NCI-H748 (cell line): ENCODE results near the gene PIP4P1.
A peak's percentile ranks its signal among the peaks of the same experiment; 100 is the strongest.
"Not testable (repeated sequence)": the region's sequence is repeated elsewhere in the genome, so short reads cannot be mapped to it uniquely, and the experiment has no call there.

Experiments
- DNase-seq: peaks from one replicate; lab custom pipeline; 2025; ENCODE audit not compliant: unreplicated experiment; lab: John Stamatoyannopoulos, UW

Gene PIP4P1

DNA sequence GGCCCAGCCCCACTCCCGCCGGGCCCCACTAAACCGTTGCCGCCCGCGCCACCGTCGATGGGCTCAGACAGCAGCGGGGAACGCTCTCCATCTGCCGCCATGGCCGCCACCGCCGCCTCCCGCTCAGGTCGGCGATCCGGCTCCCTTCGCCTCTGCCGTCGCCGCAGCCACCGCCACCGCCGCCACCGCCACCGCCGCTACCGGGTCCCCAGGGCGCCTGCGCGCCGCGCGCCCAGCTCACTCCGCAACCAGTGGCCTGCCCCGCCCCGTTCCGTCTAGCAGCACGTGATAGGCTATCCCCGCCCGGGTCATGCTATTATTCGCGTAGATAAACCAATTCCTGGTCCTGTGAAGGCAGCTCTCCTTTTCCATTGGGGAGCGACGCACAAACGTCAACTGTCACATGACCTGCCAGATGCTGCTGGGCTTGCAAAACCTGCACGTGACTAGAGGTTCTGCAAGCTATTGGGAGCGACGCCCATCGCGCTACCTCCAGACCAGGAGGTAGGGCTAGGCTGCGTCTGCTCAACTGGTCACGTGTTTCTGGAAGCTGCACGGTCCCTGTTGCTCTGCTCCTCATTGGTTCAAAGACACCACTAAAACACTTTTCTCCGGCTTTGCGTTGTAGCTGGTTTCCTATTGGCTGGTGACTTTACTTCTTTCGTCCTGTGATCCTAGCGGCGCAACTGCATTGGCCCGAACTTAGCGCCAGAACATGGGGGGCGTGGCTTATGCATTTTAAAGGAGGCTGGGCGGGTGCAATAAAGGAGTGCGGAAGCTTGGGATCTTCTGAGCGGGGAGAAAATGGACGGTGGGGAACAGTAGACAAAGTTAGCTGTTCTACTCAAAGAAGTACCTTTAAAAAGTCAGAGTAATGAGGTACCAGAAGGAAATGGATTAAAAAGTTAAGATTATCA lies at the start of gene PIP4P1:
PIP4P1 (minus strand) TSS at position 210 of the 917 bp plus-strand sequence; CDS start at position 101, 109 bp downstream.
- DNase-seq, result peak; percentile 100

DNA sequence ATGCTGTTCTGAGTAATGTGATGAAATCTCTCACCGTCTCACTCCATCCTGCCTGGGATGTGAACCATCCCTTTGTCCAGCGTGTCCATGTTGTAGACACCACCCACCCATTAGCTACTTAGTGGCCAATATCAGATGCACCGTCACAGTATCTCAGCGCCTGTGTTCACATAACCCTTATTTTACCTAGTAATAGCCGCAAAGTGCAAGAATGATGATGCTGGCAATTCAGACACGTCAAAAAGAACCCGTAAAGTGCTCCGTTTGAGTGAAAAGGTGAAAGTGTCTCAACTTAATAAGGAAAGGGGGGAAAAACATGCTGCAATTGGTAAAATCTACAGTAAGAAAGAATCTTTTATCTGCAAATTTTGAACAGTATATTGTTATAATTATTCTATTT lies 47.1 kb upstream of the PIP4P1 start:
- no peak for DNase-seq

DNA sequence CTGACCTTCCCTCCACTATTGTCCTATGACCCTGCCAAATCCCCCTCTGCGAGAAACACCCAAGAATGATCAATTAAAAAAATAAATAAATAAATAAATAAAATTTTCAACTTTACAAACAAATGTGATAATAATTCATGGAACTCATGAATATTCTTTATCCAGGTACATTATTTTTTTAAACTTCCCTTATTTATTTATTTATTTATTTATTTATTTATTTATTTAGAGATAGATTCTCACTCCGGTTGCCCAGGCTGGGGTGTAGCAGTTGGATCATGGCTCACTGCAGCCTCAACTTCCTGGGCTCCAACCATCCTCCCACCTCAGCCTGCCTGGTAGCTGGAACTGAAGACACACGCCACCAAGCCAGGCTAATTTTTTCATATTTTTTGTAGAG lies 46.3 kb upstream of the PIP4P1 start:
- DNase-seq, result not testable (repeated sequence)

DNA sequence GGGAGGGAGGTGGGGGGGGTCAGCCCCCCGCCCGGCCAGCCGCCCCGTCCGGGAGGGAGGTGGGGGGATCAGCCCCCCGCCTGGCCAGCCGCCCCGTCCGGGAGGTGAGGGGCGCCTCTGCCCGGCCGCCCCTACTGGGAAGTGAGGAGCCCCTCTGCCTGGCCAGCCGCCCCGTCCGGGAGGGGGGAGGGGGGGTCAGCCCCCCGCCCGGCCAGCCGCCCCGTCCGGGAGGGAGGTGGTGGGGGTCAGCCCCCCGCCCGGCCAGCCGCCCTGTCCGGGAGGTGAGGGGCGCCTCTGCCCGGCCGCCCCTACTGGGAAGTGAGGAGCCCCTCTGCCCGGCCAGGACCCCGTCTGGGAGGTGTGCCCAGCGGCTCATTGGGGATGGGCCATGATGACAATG lies 45.5 kb upstream of the PIP4P1 start:
- DNase-seq, result not testable (repeated sequence)

DNA sequence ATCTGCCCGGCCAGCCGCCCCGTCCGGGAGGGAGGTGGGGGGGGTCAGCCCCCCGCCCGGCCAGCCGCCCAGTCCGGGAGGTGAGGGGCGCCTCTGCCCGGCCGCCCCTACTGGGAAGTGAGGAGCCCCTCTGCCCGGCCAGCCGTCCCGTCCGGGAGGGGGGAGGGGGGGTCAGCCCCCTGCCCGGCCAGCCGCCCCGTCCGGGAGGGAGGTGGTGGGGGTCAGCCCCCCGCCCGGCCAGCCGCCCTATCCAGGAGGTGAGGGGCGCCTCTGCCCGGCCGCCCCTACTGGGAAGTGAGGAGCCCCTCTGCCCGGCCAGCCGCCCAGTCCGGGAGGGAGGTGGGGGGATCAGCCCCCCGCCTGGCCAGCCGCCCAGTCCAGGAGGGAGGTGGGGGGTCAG lies 45.0 kb upstream of the PIP4P1 start:
- not testable (repeated sequence) for DNase-seq

DNA sequence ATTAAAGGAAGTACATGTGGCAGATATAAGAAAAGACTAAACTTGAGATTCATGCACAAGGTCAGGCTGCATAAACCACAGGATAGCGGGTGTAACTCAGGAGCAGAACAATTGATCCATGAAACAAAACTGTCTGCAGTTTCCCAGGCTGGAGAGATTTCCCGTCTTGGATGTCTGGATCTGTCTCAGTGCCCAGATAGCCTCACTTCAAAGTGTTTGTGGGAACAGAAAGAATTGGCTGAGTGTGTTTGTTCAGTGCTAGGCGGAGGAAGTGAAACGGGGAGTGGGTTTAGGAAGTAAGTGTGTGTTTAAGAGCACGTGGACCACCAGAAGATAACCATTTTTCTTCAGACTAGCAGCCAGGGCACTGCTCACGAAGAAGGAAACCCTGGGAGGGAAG lies 42.7 kb upstream of the PIP4P1 start:
- no peak for DNase-seq

DNA sequence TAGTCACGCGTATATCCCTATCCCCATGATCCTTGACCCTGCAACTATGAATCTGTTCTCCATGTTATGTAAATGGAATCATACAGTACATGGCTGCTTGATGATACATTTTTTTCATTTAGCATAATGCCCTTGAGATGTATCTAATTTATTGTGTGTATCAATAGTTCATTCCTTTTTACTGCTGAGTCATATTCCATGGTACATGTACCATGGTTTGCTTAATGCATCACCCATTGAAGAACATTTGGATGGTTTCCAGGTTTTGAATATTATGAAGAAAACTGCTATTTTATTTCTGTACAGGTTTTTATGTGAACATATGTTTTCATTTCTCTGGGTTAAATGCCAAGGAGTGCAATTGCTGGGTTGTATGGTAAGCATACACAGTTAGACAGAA lies 40.1 kb upstream of the PIP4P1 start:
- DNase-seq, result no peak

DNA sequence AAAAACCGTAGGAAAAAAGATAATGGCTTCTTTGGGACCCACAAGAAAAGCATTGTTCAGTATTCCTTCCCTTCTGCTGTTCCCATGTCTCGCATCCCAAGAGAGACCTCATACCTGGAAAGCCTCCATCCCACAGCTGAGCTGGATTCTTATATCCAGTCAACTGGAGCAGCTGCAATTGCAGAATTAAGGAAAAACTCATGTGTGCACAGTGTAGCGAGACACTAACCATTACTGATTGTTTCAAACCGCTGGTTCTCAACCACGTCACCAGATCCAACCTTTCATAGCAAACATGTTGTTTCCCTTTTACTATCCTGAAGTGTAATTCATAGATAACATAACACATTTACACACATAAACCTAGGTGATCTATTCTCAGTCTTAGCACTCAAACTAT lies 38.6 kb upstream of the PIP4P1 start:
- DNase-seq, result no peak

DNA sequence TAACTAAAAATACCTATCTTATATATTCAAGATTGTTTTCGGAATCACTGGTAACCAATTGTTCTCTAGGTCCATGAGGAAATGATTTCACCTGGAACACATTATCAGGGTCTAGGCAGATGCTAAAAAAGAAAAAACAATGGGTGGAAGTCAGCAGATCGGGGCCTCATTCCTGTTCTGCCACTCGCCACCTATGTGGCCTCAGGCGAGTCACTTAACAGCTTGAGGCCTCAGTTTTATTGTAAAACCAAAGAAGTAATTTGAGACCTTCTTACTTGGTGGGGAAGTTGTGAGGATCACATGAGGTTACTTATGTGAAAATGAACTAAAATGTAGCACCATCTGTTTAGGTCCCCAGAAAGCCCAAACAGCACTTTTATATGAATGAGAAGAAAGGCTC lies 37.9 kb upstream of the PIP4P1 start:
- DNase-seq, result no peak

DNA sequence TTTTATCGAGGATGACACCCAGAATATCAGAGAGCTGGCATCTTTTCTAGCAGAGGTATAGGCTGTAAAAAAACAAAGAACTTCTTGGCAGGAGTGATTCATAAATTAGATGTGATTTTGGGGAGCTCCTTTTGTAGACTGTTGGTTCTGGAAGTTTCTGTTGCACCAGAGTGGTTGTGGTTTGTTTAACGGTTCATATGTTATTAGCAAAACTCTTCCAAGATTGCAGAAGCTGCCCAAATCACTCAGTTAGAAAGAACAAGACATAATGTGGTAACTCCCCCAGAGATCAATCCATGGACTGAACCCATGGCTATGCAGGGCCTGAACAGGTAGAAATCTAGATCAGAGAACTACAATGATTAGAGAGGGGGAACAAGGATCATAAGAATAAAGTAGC lies 37.4 kb upstream of the PIP4P1 start:
- no peak for DNase-seq

DNA sequence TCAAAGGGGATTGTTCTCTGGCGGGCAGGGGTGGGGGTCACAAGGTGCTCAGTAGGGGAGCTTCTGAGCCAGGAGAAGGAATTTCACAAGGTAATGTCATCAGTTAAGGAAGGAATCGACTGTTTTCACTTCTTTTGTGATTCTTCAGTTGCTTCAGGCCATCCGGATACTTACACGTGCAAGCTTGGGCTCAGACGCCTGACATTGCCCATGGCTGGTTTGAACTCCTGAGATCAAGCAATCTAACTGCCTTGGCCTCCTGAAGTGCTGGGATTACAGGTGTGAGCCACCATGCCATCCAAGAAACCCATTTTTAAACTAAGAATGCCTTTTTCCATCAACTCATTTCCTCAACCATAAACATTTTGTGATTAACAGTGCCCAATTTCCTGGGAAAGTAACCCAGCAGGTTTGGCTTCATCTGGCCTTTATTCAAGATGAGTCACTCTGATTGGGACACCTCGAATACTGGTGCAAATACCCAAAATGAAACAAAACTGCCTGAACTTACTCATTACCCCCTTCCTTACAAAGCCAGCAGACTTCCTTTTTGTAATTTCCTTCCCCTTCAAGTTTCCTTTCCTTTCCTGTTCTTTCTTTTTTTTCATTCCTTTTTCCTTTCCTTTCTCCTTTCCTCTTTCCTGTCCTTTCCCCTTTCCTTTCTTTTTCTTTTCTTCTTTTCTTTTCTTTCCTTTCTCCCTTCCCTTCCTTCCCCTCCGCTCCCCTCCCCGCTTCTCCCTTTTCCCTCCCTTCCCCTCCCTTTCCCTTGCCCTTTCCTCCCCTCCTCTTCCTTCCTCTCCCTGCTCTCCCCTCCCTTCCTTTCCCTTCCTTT lies 33.9 kb upstream of the PIP4P1 start:
- DNase-seq, result no peak

DNA sequence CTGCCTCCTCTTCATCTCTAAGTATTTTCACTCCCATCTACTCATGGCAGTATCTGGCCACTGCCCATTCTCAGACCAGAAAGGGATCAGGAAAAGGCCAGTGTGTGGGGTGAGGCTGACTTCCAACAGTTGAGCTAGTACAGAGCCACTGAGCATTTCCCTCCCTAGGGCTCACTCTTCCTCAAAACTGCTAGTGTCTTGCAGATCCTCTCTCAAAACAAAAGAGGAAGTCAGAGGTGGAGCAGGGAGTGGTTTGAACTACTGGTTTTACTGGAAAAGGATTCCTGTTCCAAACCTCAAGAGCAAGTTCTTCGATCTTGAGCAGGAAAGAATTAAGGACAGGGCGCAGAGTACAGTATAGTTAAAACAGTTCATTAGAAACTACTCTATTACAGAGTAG lies 32.4 kb upstream of the PIP4P1 start:
- DNase-seq, result no peak

DNA sequence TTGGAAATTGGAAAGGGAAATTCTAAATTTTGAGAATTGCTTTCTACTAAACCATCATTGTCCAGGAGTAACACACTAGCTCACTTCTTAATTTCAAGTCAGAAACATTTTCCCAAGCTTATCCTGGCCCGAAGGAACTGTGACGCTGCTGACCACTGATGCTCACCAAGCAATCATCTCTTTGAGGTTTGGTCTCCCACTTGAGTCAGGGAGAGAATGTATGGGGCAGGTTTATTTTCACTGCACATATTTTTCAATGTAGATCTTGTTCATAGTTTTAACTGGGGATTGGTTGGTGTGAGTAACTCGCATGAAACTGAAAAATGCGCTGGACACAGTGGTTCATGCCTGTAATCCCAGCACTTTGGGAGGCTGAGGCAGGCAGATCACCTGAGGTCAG lies 31.3 kb upstream of the PIP4P1 start:
- no peak for DNase-seq

DNA sequence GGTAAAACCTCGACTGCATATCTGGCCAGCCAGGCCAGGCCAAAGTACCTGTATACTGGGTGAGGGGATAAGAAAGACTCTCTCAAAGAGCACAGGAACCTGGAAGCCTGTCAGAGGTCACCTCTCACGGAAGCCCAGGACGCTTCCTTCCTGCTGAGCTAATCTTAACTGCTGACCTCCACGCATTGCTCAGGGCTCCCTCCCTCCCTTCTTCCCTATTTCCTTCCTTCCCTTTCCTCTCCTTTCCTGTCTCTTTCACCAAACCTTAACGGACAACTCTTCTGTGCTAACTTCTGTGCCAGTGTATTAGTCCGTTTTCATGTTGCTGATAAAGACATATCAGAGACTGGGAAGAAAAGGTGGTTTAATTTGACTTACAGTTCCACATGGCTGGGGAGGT lies 29.3 kb upstream of the PIP4P1 start:
- DNase-seq, result no peak

DNA sequence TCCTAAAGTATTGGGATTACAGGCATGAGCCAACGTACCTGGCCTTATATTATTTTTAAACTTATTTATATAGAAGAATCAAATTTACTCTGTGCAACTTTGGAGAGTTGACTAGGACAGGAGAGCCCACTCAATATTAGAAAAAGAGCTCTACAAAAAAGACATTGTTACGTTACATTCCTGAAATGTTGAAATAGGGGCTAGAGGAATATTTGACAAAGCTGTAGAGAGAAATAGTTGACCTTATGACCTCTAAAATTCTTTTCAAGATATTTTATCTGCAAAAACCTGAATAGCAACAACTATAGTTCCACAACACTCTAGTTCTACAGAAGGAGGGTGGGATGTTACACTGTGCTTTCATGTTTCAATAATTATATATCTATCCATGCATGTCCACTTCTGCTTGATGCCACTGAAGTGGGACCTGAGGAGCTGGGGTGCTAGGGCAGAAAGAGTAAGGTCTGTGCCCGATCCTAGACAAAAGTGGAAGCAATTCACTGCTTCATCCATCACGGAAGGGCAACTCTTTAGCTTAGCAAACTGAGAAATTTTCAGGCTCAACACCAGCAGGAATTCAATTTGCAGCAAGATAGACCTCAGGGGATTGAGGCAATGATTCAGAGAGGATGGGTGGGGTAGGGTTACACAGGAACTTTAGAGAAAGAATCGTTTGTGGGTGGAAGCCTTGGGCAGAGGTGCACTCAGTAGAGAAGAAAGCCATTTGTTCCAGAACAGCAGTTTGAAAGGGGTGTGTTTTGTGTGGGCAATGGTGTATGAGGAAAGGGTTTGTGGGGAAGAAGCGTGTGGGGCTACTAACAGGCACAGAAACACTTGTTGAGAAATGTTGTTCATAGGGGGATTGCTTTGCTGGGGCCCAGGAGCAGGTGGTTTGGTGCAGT lies 28.1 kb upstream of the PIP4P1 start:
- no peak for DNase-seq

DNA sequence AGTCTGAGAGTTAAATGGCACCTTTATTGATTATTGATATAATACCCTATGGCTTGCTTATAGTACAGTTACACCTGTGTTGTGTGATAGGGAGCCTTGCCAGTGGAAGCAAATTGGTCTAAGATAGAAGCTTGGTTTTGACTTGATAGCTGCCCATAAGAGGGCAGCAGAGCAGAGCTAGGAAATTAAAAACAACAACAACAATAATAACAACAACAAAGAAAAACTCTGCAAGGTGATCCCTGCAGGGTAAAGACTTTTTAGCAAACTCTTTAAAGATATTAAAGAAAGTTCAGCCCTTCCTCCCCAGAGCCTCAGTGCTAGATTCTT lies 26.1 kb upstream of the PIP4P1 start:
- no peak for DNase-seq

DNA sequence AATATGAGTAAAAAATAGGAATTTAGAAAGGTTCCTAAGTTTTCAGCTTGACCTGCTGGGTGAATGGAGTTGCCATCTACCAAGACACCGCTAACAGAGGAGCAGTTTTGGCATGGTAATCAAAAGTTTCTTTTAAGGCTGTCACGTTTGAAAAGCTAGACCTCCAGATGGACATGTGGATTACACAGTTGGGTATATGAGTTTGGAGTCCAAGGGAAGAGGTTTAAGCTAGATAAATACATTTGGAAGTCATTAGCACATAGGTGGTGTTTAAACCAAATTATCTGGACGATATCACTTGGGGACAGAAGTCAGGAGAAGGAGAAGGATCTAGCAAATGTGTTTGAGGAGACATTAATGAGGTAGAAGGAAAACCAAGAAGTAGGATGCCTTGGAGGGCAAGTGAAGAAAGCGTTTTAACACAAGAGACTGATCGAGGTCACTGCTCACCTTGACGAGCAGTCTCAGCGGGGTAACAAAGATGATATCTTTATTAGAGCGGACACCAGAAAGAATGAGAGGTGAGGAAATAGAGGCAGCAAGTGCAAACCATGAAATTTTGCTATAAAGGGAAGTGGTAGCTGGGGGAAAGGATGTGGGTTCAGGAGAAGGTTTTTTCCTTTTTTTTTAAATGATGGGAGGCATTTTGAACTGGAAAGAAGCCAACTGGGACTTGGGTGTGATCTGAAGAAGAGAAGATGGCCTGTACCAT lies 25.6 kb upstream of the PIP4P1 start:
- DNase-seq, result no peak

DNA sequence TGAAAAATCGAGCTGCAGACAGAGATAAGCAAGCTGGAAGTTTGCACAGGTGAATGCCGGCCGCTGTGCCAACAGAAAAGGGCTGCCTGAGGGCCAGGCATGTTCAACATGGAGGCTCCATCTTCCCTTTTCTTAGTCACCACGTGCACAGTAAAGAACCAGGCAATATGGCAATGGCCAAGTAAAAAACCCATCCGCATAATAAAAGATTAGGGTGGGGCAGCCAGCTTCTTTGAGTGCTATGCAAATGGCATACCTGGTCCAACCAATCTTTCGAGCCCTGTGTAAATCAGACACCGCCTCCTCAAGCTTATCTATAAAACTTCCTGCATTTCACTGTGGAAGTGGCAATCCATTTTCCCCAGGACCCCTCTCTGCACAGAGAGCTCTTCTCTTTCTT lies 24.7 kb upstream of the PIP4P1 start:
- peak; percentile 19 for DNase-seq

DNA sequence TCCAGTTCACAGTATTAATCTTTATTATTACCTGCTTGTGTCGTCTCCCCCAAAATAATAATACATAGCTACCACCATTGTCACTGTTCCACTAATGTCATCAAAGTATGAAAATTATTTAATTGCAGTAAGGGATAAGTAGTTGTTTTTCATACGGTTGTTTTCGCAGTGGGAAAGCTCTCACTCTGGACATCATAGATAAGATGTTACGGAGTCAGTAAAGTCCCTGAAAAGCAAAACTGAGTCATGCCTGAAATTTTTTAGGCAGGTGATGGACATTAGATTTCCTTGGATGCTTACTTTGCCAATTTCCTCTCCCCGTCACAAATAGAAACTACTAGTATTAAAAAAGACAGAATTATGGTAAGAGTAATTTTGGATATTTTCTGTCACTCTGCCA lies 21.1 kb upstream of the PIP4P1 start:
- no peak for DNase-seq

DNA sequence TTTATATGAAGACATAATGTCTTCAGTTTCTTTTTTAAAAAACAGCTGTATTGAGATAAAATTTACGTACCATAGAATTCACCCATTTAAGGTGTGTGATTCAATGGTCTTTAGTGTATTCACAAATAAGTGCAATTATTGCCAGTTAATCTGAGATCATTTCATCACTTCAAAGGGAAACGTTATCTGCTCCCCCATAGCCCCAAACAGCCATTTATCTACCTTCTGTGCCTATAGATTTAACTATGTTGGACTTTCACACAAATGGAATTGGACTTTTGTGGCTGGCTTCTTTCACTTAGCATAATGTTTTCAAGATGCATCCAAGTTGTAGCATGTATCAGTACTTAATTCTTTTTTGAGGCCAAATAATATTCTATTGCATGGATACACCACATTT lies 17.7 kb upstream of the PIP4P1 start:
- DNase-seq, result no peak
